MM.1S (cell line): ENCODE measurements around the gene ASNS.
"Not testable (repeated sequence)": the region's sequence is repeated elsewhere in the genome, so short reads cannot be mapped to it uniquely, and the experiment has no call there.

ENCODE experiments used
- DNase-seq: peaks from one replicate; pipeline ENCODE4 v3.0.0-alpha.2; 2015
- H2AFZ ChIP-seq: fragments of 300-600 bp; sonication (generic); 2 replicates; pipeline ENCODE4 v1.6.0; 2016; ENCODE audit warnings: antibody characterized with exemption, low read length
- H3F3A ChIP-seq: fragments of 300-600 bp; sonication (generic); 2 replicates; pipeline ENCODE4 v1.6.1; 2016; ENCODE audit warnings: mild to moderate bottlenecking, antibody characterized with exemption, low read length, moderate library complexity, mixed read lengths; ENCODE audit not compliant: insufficient read depth
- H3K27ac ChIP-seq: fragments of 300-600 bp; sonication (generic); 2 replicates; pipeline ENCODE4 v1.5.1; 2016; ENCODE audit warnings: mild to moderate bottlenecking, low read length
- H3K27me3 ChIP-seq: fragments of 300-600 bp; sonication (generic); replicated peaks from 2 replicates; pipeline ENCODE4 v1.6.0; 2016; ENCODE audit warnings: low read length; ENCODE audit not compliant: insufficient read depth
- H3K36me3 ChIP-seq: fragments of 300-600 bp; sonication (generic); replicated peaks from 2 replicates; pipeline ENCODE4 v1.6.1; 2016; ENCODE audit warnings: mild to moderate bottlenecking, low read length, mixed read lengths; ENCODE audit not compliant: insufficient read depth
- H3K4me1 ChIP-seq: fragments of 300-600 bp; sonication (generic); 2 replicates; pipeline ENCODE4 v1.6.1; 2016; ENCODE audit warnings: low read length, mixed read lengths
- H3K4me2 ChIP-seq: fragments of 300-600 bp; sonication (generic); 2 replicates; pipeline ENCODE4 v1.6.0; 2016; ENCODE audit warnings: low read depth, low read length
- H3K4me3 ChIP-seq: fragments of 300-600 bp; sonication (generic); 2 replicates; pipeline ENCODE4 v1.5.1; 2016; ENCODE audit warnings: low read length, mixed read lengths
- H3K79me2 ChIP-seq: fragments of 300-600 bp; sonication (generic); 2 replicates; pipeline ENCODE4 v1.6.1; 2016; ENCODE audit warnings: mixed run types, low read length, mixed read lengths
- H3K9ac ChIP-seq: fragments of 300-600 bp; sonication (generic); 2 replicates; pipeline ENCODE4 v1.6.1; 2016; ENCODE audit warnings: low read length, mixed read lengths
- H3K9me2 ChIP-seq: fragments of 300-600 bp; sonication (generic); replicated peaks from 2 replicates; pipeline ENCODE4 v1.6.1; 2016; ENCODE audit warnings: mild to moderate bottlenecking, low read length, mixed read lengths; ENCODE audit not compliant: insufficient read depth
- H3K9me3 ChIP-seq: fragments of 300-600 bp; sonication (generic); replicated peaks from 2 replicates; pipeline ENCODE4 v1.6.1; 2016; ENCODE audit warnings: mild to moderate bottlenecking, low read length, mixed read lengths; ENCODE audit not compliant: insufficient read depth
- H4K20me1 ChIP-seq: fragments of 300-600 bp; sonication (generic); 2 replicates; pipeline ENCODE4 v1.6.1; 2016; ENCODE audit warnings: mild to moderate bottlenecking, low read length, moderate library complexity, mixed read lengths; ENCODE audit not compliant: insufficient read depth
- CTCF ChIP-seq: fragments of 300-600 bp; sonication (generic); IDR thresholded peaks from 2 replicates; pipeline ENCODE4 v1.5.1; 2016; ENCODE audit warnings: antibody characterized with exemption, low read length, mixed read lengths
- EZH2 ChIP-seq: fragments of 300-600 bp; sonication (generic); optimal IDR thresholded peaks from 2 replicates; pipeline ENCODE3; 2017; ENCODE audit warnings: low read depth, mild to moderate bottlenecking, antibody characterized with exemption, low read length, mixed read lengths
- EZH2phosphoT487 ChIP-seq: fragments of 300-600 bp; sonication (generic); IDR thresholded peaks from 2 replicates; pipeline ENCODE4 v1.6.1; 2018; ENCODE audit warnings: antibody characterized with exemption, low read length

ASNS gene

GRCh38 chr7:97874894-97875293, 2.7 kb upstream of the ASNS start:
- H3K9me2 ChIP-seq, H3K9me3 ChIP-seq, H3K36me3 ChIP-seq, H3K4me2 ChIP-seq, H3K9ac ChIP-seq, H4K20me1 ChIP-seq, H3K4me1 ChIP-seq, H2AFZ ChIP-seq, H3K27ac ChIP-seq, H3K4me3 ChIP-seq, DNase-seq, H3K27me3 ChIP-seq: not testable (repeated sequence)
- H3K79me2 ChIP-seq: peaks cover 14% of the 10 kb centered on the region
- H3F3A ChIP-seq: peaks cover 12% of the 10 kb centered on the region

- Histone ChIP-seq H3K9ac (no peak overlapping the region), H3K27me3 (no peaks in the 10 kb centered on the region), H3K4me1 (peaks cover 7% of the 10 kb centered on the region), H4K20me1 (no peaks in the 10 kb centered on the region), H3F3A (peaks cover 12% of the 10 kb centered on the region), H2AFZ (no peak overlapping the region), H3K9me2 (no peaks in the 10 kb centered on the region), H3K4me2 (no peak overlapping the region), H3K4me3 (no peak overlapping the region), H3K9me3 (no peaks in the 10 kb centered on the region), H3K27ac (no peak overlapping the region), H3K36me3 (no peaks in the 10 kb centered on the region), H3K79me2 (peaks cover 16% of the 10 kb centered on the region)
- no peak for TF ChIP-seq EZH2phosphoT487
- TF ChIP-seq EZH2: no peak
- TF ChIP-seq CTCF: no peak
- DNase-seq: no peak
Observed at GRCh38 chr7:97873606-97874005, 1.4 kb upstream of the ASNS start.

- Histone ChIP-seq H3K79me2 (peaks cover 16% of the 10 kb centered on the region), H3K4me2 (peak overlapping the region; percentile 51), H3K27me3 (no peaks in the 10 kb centered on the region), H3K27ac (peak overlapping the region; percentile 92), H4K20me1 (no peaks in the 10 kb centered on the region), H3K4me3 (peak overlapping the region; percentile 79), H3K9me2 (no peaks in the 10 kb centered on the region), H3K36me3 (no peaks in the 10 kb centered on the region), H3K4me1 (peaks cover 7% of the 10 kb centered on the region), H3F3A (peaks cover 12% of the 10 kb centered on the region), H3K9ac (peak overlapping the region; percentile 81), H3K9me3 (no peaks in the 10 kb centered on the region), H2AFZ (peak overlapping the region; percentile 50)
- TF ChIP-seq EZH2: no peak
- no peak for TF ChIP-seq CTCF
- no peak for TF ChIP-seq EZH2phosphoT487
- DNase-seq: no peak
Observed at GRCh38 chr7:97871659-97872024, 566 bp downstream of the ASNS start.

DNA sequence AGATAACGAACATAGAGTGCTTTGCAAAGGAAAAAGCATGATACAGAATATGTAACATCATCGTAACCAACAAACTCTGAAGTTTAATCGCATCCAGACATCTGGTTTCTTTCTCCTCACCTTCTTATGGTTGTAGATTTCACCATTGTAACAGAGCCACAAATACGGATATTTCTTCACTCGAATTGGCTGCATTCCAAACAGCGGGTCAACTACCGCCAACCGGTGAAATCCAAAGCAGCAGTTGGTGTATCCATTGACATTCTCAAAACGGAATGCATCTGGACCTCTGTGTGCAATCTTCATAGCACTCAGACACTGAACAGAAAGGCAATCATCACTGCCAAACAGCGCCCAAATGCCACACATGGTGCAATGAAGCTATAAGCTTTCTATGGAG, 3.4 kb downstream of the ASNS start:
- Histone ChIP-seq H3K9me2 (no peaks in the 10 kb centered on the region), H3K4me1 (peaks cover 7% of the 10 kb centered on the region), H3K27ac (no peak overlapping the region), H3K4me2 (no peak overlapping the region), H3K4me3 (no peak overlapping the region), H3K27me3 (no peaks in the 10 kb centered on the region), H3K79me2 (peaks cover 16% of the 10 kb centered on the region), H4K20me1 (no peaks in the 10 kb centered on the region), H3K36me3 (no peaks in the 10 kb centered on the region), H3K9me3 (no peaks in the 10 kb centered on the region), H3F3A (peaks cover 12% of the 10 kb centered on the region), H2AFZ (no peak overlapping the region), H3K9ac (no peak overlapping the region)
- DNase-seq: no peak
- no peak for TF ChIP-seq CTCF
